B cell (primary cell): ENCODE measurements around the gene AGAP1. TPM values are rescaled to one million over a fixed set of nuclear protein-coding genes. Genes with fewer than 3 reads are reported as not detected.

ENCODE experiments used
- ATAC-seq: fragments of 200-7000 bp; cut with Tn5 transposase; one replicate; pipeline ENCODE4 v1.10.0; 2021; ENCODE audit warnings: low read depth, mild to moderate bottlenecking, moderate number of reproducible peaks, moderate library complexity
- CTCF ChIA-PET: fragments of 350-600 bp; sonication (Branson Sonifier 250); formaldehyde crosslinking; loops from one replicate; lab custom pipeline; 2021; ENCODE audit warnings: antibody characterized with exemption, inconsistent platforms; lab: Charles Lee
- POLR2A ChIA-PET: fragments of 350-600 bp; sonication (Branson Sonifier 250); formaldehyde crosslinking; loops from one replicate; lab custom pipeline; 2021; ENCODE audit warnings: antibody characterized with exemption; lab: Charles Lee
- DNase-seq: peaks from one replicate; pipeline ENCODE4 v3.0.0; 2013
- H2AFZ ChIP-seq: 2 replicates; pipeline ENCODE4 v1.6.1; 2012; ENCODE audit warnings: mild to moderate bottlenecking, low read depth, low read length; ENCODE audit not compliant: insufficient read depth, poor library complexity, severe bottlenecking
- H3K27ac ChIP-seq, 2 donors: 1 replicate in 1 of 2; 2 replicates in 1 of 2; pipeline ENCODE4 v1.5.1; 2012 to 2013; ENCODE audit warnings: low read length in 2 of 2, mild to moderate bottlenecking in 2 of 2, moderate library complexity in 1 of 2
- H3K27me3 ChIP-seq, 4 experiments: fragments of 200-600 bp in 1 of 4; sonication (generic) in 1 of 4; replicated peaks in 1 of 4; 1 replicate in 2 of 4; 2 replicates in 2 of 4; pipeline versions ENCODE4 v1.6.1 to v1.7.0; 2013 to 2016; ENCODE audit warnings: low read length in 3 of 4, mild to moderate bottlenecking in 2 of 4, mixed read lengths in 1 of 4, moderate library complexity in 1 of 4; ENCODE audit not compliant: insufficient read depth in 4 of 4, control insufficient read depth in 3 of 4; ENCODE audit errors: control extremely low read depth in 1 of 4
- H3K36me3 ChIP-seq, 2 experiments: replicated peaks in 1 of 2; 1 replicate in 1 of 2; 2 replicates in 1 of 2; pipeline versions ENCODE4 v1.6.1 to v1.7.1; 2013; ENCODE audit warnings: low read length in 1 of 2; ENCODE audit not compliant: insufficient read depth in 2 of 2, control insufficient read depth in 1 of 2; ENCODE audit errors: control extremely low read depth in 1 of 2, extremely low read depth in 1 of 2
- H3K4me1 ChIP-seq, 2 donors: fragments of 200-600 bp in 1 of 2; sonication (generic) in 1 of 2; 1 replicate in 1 of 2; 2 replicates in 1 of 2; pipeline versions ENCODE4 v1.5.1 to v1.6.1; 2013 to 2017; ENCODE audit warnings: low read length in 2 of 2; ENCODE audit not compliant: control insufficient read depth in 2 of 2, insufficient read depth in 2 of 2
- H3K4me2 ChIP-seq: replicated peaks from 2 replicates; pipeline ENCODE3; 2012; ENCODE audit warnings: mild to moderate bottlenecking, low read depth, low read length; ENCODE audit not compliant: poor library complexity, severe bottlenecking
- H3K4me3 ChIP-seq, 5 experiments: fragments of 200-600 bp in 1 of 5; sonication (generic) in 1 of 5; 1 replicate in 3 of 5; 2 replicates in 2 of 5; pipeline versions ENCODE4 v1.5.1 to v1.7.0; 2011 to 2016; ENCODE audit warnings: low read length in 4 of 5, mild to moderate bottlenecking in 4 of 5, low read depth in 2 of 5, control low read depth in 1 of 5, moderate library complexity in 1 of 5; ENCODE audit not compliant: insufficient read depth in 1 of 5; ENCODE audit errors: control extremely low read depth in 1 of 5, extremely low read depth in 1 of 5
- H3K79me2 ChIP-seq: fragments of 200-600 bp; sonication (generic); one replicate; pipeline ENCODE4 v1.6.0; 2016; ENCODE audit warnings: low read length; ENCODE audit not compliant: control insufficient read depth, insufficient read depth
- H3K9ac ChIP-seq: fragments of 200-600 bp; sonication (generic); 2 replicates; pipeline ENCODE4 v1.6.1; 2017; ENCODE audit warnings: mild to moderate bottlenecking, low read length, moderate library complexity
- H3K9me3 ChIP-seq, 3 donors: one replicate each; pipeline versions ENCODE4 v1.6.1 to v1.7.1; 2013; ENCODE audit warnings: low read length in 2 of 3; ENCODE audit not compliant: control insufficient read depth in 2 of 3, insufficient read depth in 1 of 3; ENCODE audit errors: control extremely low read depth in 1 of 3
- H4K20me1 ChIP-seq: 2 replicates; pipeline ENCODE4 v1.6.0; 2012; ENCODE audit warnings: mild to moderate bottlenecking, low read length; ENCODE audit not compliant: insufficient read depth, control insufficient read depth, poor library complexity, severe bottlenecking
- H3K27ac Mint-ChIP-seq: one replicate; pipeline ENCODE4 v1.8.0; 2021; ENCODE audit warnings: mixed read lengths
- H3K27me3 Mint-ChIP-seq: one replicate; pipeline ENCODE4 v1.8.0; 2021; ENCODE audit warnings: mixed read lengths
- H3K4me1 Mint-ChIP-seq: one replicate; pipeline ENCODE4 v1.8.0; 2021; ENCODE audit warnings: mixed read lengths
- H3K4me3 Mint-ChIP-seq: one replicate; pipeline ENCODE4 v1.8.0; 2021; ENCODE audit warnings: mixed read lengths
- H3K9me3 Mint-ChIP-seq: one replicate; pipeline ENCODE4 v1.8.0; 2022; ENCODE audit warnings: mixed read lengths; ENCODE audit not compliant: insufficient read depth
- CTCF ChIP-seq: fragments of 200-600 bp; IDR thresholded peaks from one replicate; pipeline ENCODE4 v1.8.0; 2022; ENCODE audit warnings: antibody characterized with exemption, mild to moderate bottlenecking
- EZH2 ChIP-seq: IDR thresholded peaks from 2 replicates; pipeline ENCODE4 v1.6.1; 2012; ENCODE audit warnings: borderline replicate concordance, low read depth, mild to moderate bottlenecking, moderate library complexity, low read length; ENCODE audit not compliant: insufficient read depth, poor library complexity, severe bottlenecking
- WGBS: methylation state at CpG from one replicate; pipeline ENCODE4 v1.1.5; 2013; ENCODE audit warnings: missing lambda C conversion rate; ENCODE audit not compliant: insufficient coverage; 5-methylcytosine and 5-hydroxymethylcytosine counted together
- intact Hi-C: fragments of 100-400 bp; cut with micrococcal nuclease; formaldehyde crosslinking; loops from one replicate; pipeline ENCODE4 v1.10.0; 2022
- polyA plus RNA-seq: library from polyadenylated mRNA; depleted of rRNA; stranded (reverse); fragments of >200 nt; gene quantifications from 2 replicates; pipeline ENCODE4 v1.2.3, GENCODE V29; 2012
- total RNA-seq, 2 donors: library from RNA; stranded (reverse); fragments of 120-200 nt in 1 of 2; gene quantifications; 1 replicate in 1 of 2; 2 replicates in 1 of 2; pipeline versions ENCODE4 v1.2.3 to v1.2.4, GENCODE V29; 2013 to 2022

The AGAP1 gene
- total and polyA plus RNA-seq, 2 donors (not counting 1 experiment from before 2014, with no cell fraction given) = 0.01 TPM; not detected in 1

GRCh38 chr2:235685024-235685721 is 191.3 kb downstream of the AGAP1 start:
- H3K4me2 ChIP-seq = no peak overlapping the region
- WGBS = 56% methylated on average over 9 of the region's 10 CpGs
- no peaks in the 10 kb centered on the region for H3K79me2 ChIP-seq

More at GRCh38 chr2:235685024-235685721, 191.3 kb downstream of the AGAP1 start:
- TF ChIP-seq CTCF = no peak
- TF ChIP-seq EZH2 = no peak
- Mint-ChIP-seq H3K9me3 (no peaks in the 10 kb centered on the region), H3K27ac (no peak overlapping the region), H3K4me3 (no peak overlapping the region), H3K27me3 (peaks cover 18% of the 10 kb centered on the region), H3K4me1 (no peaks in the 10 kb centered on the region)
- DNase-seq (no peak), ATAC-seq (no peak)
- no peaks in the 10 kb centered on the region for H3K36me3 ChIP-seq
- no peaks in the 10 kb centered on the region for H4K20me1 ChIP-seq
- POLR2A ChIA-PET = no interaction called here
- no peak overlapping the region for H2AFZ ChIP-seq
- intact Hi-C loops = no loop called here
- no peak overlapping the region for H3K4me3 ChIP-seq
- no peak overlapping the region for H3K27ac ChIP-seq
- CTCF ChIA-PET = no interaction called here
- H3K9me3 ChIP-seq = no peaks in the 10 kb centered on the region
- H3K9ac ChIP-seq = no peak overlapping the region
- no peaks in the 10 kb centered on the region for H3K4me1 ChIP-seq
- H3K27me3 ChIP-seq = no peaks in the 10 kb centered on the region
